SU-DHL-6 (cell line): Measurements from ENCODE around the gene WIF1.

ENCODE experiments used
- H2AFZ ChIP-seq: fragments of 200-600 bp; sonication (generic); 2 replicates; pipeline ENCODE4 v1.6.1; 2014; ENCODE audit warnings: low read depth, mild to moderate bottlenecking, moderate library complexity, mixed read lengths, antibody characterized with exemption, low read length; ENCODE audit not compliant: severe bottlenecking
- H3F3A ChIP-seq: fragments of 200-600 bp; shearing (Covaris generic); 2 replicates; pipeline ENCODE4 v1.6.0; 2016; ENCODE audit warnings: antibody characterized with exemption, mild to moderate bottlenecking; ENCODE audit not compliant: insufficient read depth
- H3K27ac ChIP-seq: fragments of 200-600 bp; sonication (generic); 2 replicates; pipeline ENCODE4 v1.5.1; 2016; ENCODE audit warnings: low read depth, mild to moderate bottlenecking, low read length, moderate library complexity, mixed read lengths
- H3K27me3 ChIP-seq: fragments of 200-600 bp; sonication (generic), shearing (Covaris generic); 2 replicates; pipeline ENCODE4 v1.6.0; 2014; ENCODE audit warnings: mild to moderate bottlenecking, low read length
- H3K36me3 ChIP-seq: fragments of 200-600 bp; sonication (generic); 2 replicates; pipeline ENCODE4 v1.6.1; 2014; ENCODE audit warnings: mild to moderate bottlenecking, low read length, mixed read lengths
- H3K4me2 ChIP-seq: fragments of 300-600, 200-600 bp; shearing (Covaris generic), sonication (generic); 2 replicates; pipeline ENCODE4 v1.6.0; 2014; ENCODE audit warnings: low read length, low read depth, mild to moderate bottlenecking; ENCODE audit not compliant: poor library complexity, severe bottlenecking
- H3K4me3 ChIP-seq: fragments of 200-600 bp; sonication (generic); 2 replicates; pipeline ENCODE4 v1.5.1; 2014; ENCODE audit warnings: antibody characterized with exemption, low read length, mild to moderate bottlenecking, mixed read lengths; ENCODE audit not compliant: insufficient read depth, poor library complexity, severe bottlenecking
- H3K79me2 ChIP-seq: fragments of 200-600 bp; sonication (generic); 2 replicates; pipeline ENCODE4 v1.6.1; 2014; ENCODE audit warnings: mild to moderate bottlenecking, low read length, moderate library complexity; ENCODE audit not compliant: insufficient read depth
- H3K9ac ChIP-seq: fragments of 200-600 bp; sonication (generic); 2 replicates; pipeline ENCODE4 v1.7.0; 2014; ENCODE audit warnings: mild to moderate bottlenecking, low read length
- H3K9me2 ChIP-seq: fragments of 200-600 bp; sonication (generic); replicated peaks from 2 replicates; pipeline ENCODE4 v1.6.1; 2014; ENCODE audit warnings: low read length; ENCODE audit not compliant: insufficient read depth
- H3K9me3 ChIP-seq: fragments of 200-600 bp; sonication (generic); 2 replicates; pipeline ENCODE4 v1.6.1; 2014; ENCODE audit warnings: low read length, mixed read lengths; ENCODE audit not compliant: insufficient read depth
- H4K20me1 ChIP-seq: fragments of 200-600 bp; sonication (generic); 2 replicates; pipeline ENCODE4 v1.6.1; 2014; ENCODE audit warnings: low read depth, mild to moderate bottlenecking, antibody characterized with exemption, low read length, moderate library complexity, mixed read lengths
- CTCF ChIP-seq: fragments of 200-600 bp; sonication (generic); IDR thresholded peaks from one replicate; pipeline ENCODE4 v1.5.1; 2017; ENCODE audit warnings: antibody characterized with exemption, mild to moderate bottlenecking, low read length, moderate library complexity; ENCODE audit not compliant: insufficient read depth, poor library complexity, severe bottlenecking
- EZH2phosphoT487 ChIP-seq: fragments of 200-600 bp; sonication (generic), shearing (Covaris generic); conservative IDR thresholded peaks from 2 replicates; pipeline ENCODE4 v1.6.1; 2018; ENCODE audit warnings: mild to moderate bottlenecking, antibody characterized with exemption, low read length, moderate library complexity, mixed read lengths

The WIF1 gene

GRCh38 chr12:65005716-65006115 is 115.4 kb downstream of the WIF1 start:
- Histone ChIP-seq H2AFZ (no peak overlapping the region), H3K27me3 (no peaks in the 10 kb centered on the region), H3K79me2 (no peaks in the 10 kb centered on the region), H3F3A (no peaks in the 10 kb centered on the region), H4K20me1 (no peaks in the 10 kb centered on the region), H3K9me2 (no peaks in the 10 kb centered on the region), H3K27ac (no peak overlapping the region), H3K4me3 (no peak overlapping the region), H3K9me3 (no peaks in the 10 kb centered on the region), H3K36me3 (no peaks in the 10 kb centered on the region), H3K4me2 (no peak overlapping the region), H3K9ac (no peak overlapping the region)
- TF ChIP-seq CTCF (no peak), EZH2phosphoT487 (no peak)

GRCh38 chr12:65004270-65004669 is 116.8 kb downstream of the WIF1 start:
- Histone ChIP-seq H2AFZ (no peak overlapping the region), H3K9me3 (no peaks in the 10 kb centered on the region), H3K36me3 (no peaks in the 10 kb centered on the region), H3K27ac (no peak overlapping the region), H4K20me1 (no peaks in the 10 kb centered on the region), H3K9ac (no peak overlapping the region), H3K4me2 (no peak overlapping the region), H3F3A (no peaks in the 10 kb centered on the region), H3K4me3 (no peak overlapping the region), H3K27me3 (no peaks in the 10 kb centered on the region), H3K79me2 (no peaks in the 10 kb centered on the region), H3K9me2 (no peaks in the 10 kb centered on the region)
- no peak for TF ChIP-seq EZH2phosphoT487
- no peak for TF ChIP-seq CTCF
